Parathyroid adenoma (tissue), 2 donors: Measurements from ENCODE around the gene CAPN5.
"Not testable (repeated sequence)": the region's sequence is repeated elsewhere in the genome, so short reads cannot be mapped to it uniquely, and the experiment has no call there.

Source experiments
- H2AFZ ChIP-seq: fragments of 300-600 bp; sonication (generic); one replicate; pipeline ENCODE4 v1.7.0; 2017; ENCODE audit warnings: antibody characterized with exemption, mild to moderate bottlenecking
- H3K27ac ChIP-seq: fragments of 300-600 bp; sonication (generic); one replicate; pipeline ENCODE4 v1.7.0; 2017
- H3K27me3 ChIP-seq: fragments of 300-600 bp; sonication (generic); one replicate; pipeline ENCODE4 v1.7.0; 2017; ENCODE audit warnings: low read length; ENCODE audit not compliant: control insufficient read depth, insufficient read depth
- H3K36me3 ChIP-seq: fragments of 300-600 bp; sonication (generic); one replicate; pipeline ENCODE4 v1.7.0; 2017; ENCODE audit warnings: low read length; ENCODE audit not compliant: control insufficient read depth, insufficient read depth
- H3K4me1 ChIP-seq: fragments of 300-600 bp; sonication (generic); one replicate; pipeline ENCODE4 v1.7.0; 2017; ENCODE audit warnings: control low read depth
- H3K4me2 ChIP-seq: fragments of 300-600 bp; sonication (generic); one replicate; pipeline ENCODE4 v1.7.0; 2017; ENCODE audit warnings: low read length
- H3K4me3 ChIP-seq: fragments of 300-600 bp; sonication (generic); one replicate; pipeline ENCODE4 v1.7.0; 2017; ENCODE audit warnings: low read depth, low read length
- H3K79me2 ChIP-seq: fragments of 300-600 bp; sonication (generic); one replicate; pipeline ENCODE4 v1.7.0; 2017; ENCODE audit warnings: control low read depth
- H3K9ac ChIP-seq: fragments of 300-600 bp; sonication (generic); one replicate; pipeline ENCODE4 v1.7.0; 2017; ENCODE audit warnings: mild to moderate bottlenecking
- H3K9me3 ChIP-seq: fragments of 300-600 bp; sonication (generic); one replicate; pipeline ENCODE4 v1.7.0; 2017; ENCODE audit warnings: low read length; ENCODE audit not compliant: control insufficient read depth
- TF ChIP-seq, protein P1 (sequence below): fragments of 300-600 bp; sonication (generic); IDR thresholded peaks from one replicate; pipeline ENCODE4 v1.7.0; 2017; ENCODE audit warnings: antibody characterized with exemption, mild to moderate bottlenecking
- donor health status: primary hyperparathyroidism.

CAPN5 gene

DNA sequence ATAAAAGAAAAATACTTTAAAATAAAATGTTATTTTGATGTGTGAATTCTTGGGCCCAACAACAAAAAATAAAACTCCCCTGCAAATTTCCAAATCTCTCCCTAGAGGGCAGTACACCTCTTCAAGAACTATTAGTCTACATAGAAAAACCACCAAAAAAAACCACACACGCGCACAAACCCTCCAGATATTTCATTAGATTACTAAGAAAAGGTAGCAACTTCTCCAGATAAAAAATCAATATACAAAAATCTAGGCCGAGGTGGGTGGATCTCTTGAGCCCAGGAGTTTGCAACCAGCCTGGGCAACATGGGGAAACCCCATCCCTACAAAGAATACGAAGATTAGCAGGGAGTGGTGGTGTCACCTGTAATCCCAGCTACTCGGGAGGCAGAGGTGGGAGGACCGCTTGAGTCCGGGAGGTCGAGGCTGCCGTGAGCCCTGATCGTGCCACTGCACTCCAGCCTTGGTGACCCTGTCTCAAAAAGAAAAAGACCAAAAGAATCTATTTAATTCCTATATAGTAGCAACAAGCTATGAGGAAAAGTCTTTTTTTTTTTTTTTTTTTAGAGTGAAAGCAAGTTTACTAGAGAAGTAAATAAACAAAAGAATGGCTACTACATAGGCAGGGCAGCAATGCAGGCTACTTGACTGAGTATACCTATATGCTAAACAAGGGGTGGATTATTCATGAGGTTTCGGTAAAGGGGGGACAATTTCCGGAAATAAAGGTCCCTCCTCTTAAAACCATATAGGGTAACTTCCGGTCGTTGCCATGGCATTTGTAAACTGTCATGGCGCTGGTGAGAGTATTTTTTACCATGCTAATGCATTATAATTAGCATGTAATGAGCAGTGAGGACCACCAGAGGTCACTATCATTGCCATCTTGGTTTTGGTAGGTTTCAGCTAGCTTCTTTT is 19.5 kb upstream of the CAPN5 start:
- peak overlapping the region; percentile 43 for H2AFZ ChIP-seq
- no peaks in the 10 kb centered on the region for H3K27me3 ChIP-seq
- no peaks in the 10 kb centered on the region for H3K9me3 ChIP-seq
- no peaks in the 10 kb centered on the region for H3K36me3 ChIP-seq
- H3K4me1 ChIP-seq: no peaks in the 10 kb centered on the region
- peak overlapping the region; percentile 53 for H3K4me2 ChIP-seq
- no peaks in the 10 kb centered on the region for H3K79me2 ChIP-seq
- TF ChIP-seq, protein P1, sequence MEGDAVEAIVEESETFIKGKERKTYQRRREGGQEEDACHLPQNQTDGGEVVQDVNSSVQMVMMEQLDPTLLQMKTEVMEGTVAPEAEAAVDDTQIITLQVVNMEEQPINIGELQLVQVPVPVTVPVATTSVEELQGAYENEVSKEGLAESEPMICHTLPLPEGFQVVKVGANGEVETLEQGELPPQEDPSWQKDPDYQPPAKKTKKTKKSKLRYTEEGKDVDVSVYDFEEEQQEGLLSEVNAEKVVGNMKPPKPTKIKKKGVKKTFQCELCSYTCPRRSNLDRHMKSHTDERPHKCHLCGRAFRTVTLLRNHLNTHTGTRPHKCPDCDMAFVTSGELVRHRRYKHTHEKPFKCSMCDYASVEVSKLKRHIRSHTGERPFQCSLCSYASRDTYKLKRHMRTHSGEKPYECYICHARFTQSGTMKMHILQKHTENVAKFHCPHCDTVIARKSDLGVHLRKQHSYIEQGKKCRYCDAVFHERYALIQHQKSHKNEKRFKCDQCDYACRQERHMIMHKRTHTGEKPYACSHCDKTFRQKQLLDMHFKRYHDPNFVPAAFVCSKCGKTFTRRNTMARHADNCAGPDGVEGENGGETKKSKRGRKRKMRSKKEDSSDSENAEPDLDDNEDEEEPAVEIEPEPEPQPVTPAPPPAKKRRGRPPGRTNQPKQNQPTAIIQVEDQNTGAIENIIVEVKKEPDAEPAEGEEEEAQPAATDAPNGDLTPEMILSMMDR: peak; percentile 47
- peak overlapping the region; percentile 27 for H3K4me3 ChIP-seq
- H3K9ac ChIP-seq: no peak overlapping the region
- no peak overlapping the region for H3K27ac ChIP-seq

DNA sequence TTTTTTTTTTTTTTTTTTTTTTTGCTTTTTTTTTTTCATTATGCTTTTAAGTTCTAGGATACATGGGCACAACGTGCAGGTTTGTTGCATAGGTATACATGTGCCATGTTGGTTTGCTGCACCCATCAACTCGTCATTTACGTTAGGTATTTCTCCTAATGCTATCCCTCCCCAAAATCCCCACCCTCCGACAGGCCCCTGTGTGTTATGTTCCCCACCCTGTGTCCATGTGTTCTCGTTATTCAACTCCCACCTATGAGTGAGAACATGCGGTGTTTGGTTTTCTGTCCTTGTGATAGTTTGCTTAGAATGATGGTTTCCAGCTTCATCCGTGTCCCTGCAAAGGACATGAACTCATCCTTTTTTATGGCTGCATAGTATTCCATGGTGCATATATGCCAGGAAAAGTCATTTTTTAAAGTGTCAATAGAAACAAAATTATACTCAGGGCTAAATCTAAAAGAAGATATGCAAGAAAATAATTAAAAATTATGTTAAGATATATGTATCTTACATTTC is 18.8 kb upstream of the CAPN5 start:
- not testable (repeated sequence) for H3K79me2 ChIP-seq, H3K4me3 ChIP-seq, H3K36me3 ChIP-seq, H3K9ac ChIP-seq, H3K4me2 ChIP-seq, H3K27ac ChIP-seq, H2AFZ ChIP-seq, H3K9me3 ChIP-seq, H3K27me3 ChIP-seq, H3K4me1 ChIP-seq

DNA sequence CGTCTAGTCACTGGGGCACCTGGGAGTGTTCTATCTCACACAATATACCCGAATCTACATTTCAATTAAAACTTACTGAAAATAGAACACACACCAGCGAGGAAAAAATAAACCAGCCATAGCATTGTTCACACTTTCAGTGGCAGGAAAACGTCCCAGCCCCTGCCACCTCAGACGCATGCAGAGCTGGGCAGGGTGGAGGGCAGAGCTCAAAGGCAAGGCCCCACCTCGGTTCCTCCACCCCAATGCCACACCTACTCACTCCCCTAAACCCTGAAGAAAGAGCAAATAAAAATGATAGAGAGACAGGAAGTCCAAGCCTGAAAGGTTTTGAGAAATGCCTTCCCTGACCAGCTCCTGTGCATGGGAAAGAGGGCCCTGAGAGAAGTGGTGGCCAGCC is 17.7 kb upstream of the CAPN5 start:
- no peaks in the 10 kb centered on the region for H3K27me3 ChIP-seq
- H3K36me3 ChIP-seq: no peaks in the 10 kb centered on the region
- H3K9ac ChIP-seq: no peak overlapping the region
- H3K9me3 ChIP-seq: no peaks in the 10 kb centered on the region
- H3K79me2 ChIP-seq: no peaks in the 10 kb centered on the region
- H3K4me1 ChIP-seq: no peaks in the 10 kb centered on the region
- TF ChIP-seq, protein P1: no peak
- no peak overlapping the region for H3K4me3 ChIP-seq
- H3K4me2 ChIP-seq: no peak overlapping the region
- no peak overlapping the region for H3K27ac ChIP-seq
- H2AFZ ChIP-seq: no peak overlapping the region

DNA sequence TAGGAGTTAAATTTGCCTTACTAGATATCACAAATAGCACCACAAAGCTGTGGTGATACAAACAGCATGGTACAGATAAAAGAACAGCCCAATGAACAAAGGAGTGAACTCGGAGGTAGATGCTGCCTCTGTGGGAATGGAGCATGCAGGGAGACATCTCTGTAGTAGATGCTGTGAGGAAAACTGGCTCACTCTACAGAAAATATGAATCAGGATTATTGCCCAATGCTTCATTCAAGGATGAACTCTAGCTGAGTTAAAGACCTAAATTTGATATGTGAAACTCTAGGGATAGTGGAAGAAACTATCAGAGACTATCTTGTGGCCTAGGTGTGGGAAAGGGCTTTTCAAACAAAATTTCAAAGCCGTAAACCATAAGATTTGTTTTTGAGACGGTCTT is 15.3 kb upstream of the CAPN5 start:
- Histone ChIP-seq H3K27ac (no peak overlapping the region), H3K4me2 (no peak overlapping the region), H3K9me3 (no peaks in the 10 kb centered on the region), H2AFZ (no peak overlapping the region), H3K79me2 (no peaks in the 10 kb centered on the region), H3K9ac (no peak overlapping the region), H3K4me1 (no peaks in the 10 kb centered on the region), H3K27me3 (no peaks in the 10 kb centered on the region), H3K4me3 (no peak overlapping the region), H3K36me3 (no peaks in the 10 kb centered on the region)
- TF ChIP-seq, protein P1: no peak

DNA sequence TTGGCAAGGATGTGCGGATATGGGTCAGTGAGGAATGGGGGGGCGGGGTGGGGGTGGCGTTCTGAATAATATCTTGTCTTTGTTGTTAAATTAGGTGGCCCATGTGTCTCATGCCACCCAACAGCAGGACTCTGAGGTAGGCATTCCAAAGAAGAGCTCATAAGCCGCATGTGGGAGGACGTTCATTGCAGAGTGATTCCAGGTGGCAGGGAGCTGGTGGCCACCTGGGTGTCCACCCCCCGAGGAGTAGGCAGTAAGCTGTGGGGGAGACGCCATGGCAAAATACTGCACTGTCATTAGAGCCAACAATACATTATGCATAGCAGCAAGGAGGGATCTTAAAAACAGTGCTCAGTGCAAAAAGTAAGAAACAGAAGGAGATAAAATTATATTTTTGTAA is 14.3 kb upstream of the CAPN5 start:
- Histone ChIP-seq H3K9ac (no peak overlapping the region), H3K4me1 (no peaks in the 10 kb centered on the region), H2AFZ (no peak overlapping the region), H3K27ac (no peak overlapping the region), H3K9me3 (no peaks in the 10 kb centered on the region), H3K36me3 (no peaks in the 10 kb centered on the region), H3K27me3 (no peaks in the 10 kb centered on the region), H3K79me2 (no peaks in the 10 kb centered on the region), H3K4me3 (no peak overlapping the region), H3K4me2 (no peak overlapping the region)
- TF ChIP-seq, protein P1: no peak
